Adipocyte (in vitro differentiated cells): ENCODE results near the gene MSH2.
A peak's percentile ranks its signal among the peaks of the same experiment; 100 is the strongest.
"Not testable (repeated sequence)": the region's sequence is repeated elsewhere in the genome, so short reads cannot be mapped to it uniquely, and the experiment has no call there.

Source experiments
- DNase-seq: peaks from one replicate; pipeline ENCODE4 v3.0.0-alpha.2; 2015; ENCODE audit warnings: low read depth
- H3K27me3 ChIP-seq: replicated peaks from 2 replicates; pipeline ENCODE4 v1.7.0; 2013; ENCODE audit warnings: mild to moderate bottlenecking, low read length, moderate library complexity; ENCODE audit not compliant: control insufficient read depth, insufficient read depth
- H3K36me3 ChIP-seq: 2 replicates; pipeline ENCODE4 v1.7.0; 2013; ENCODE audit warnings: low read length, mild to moderate bottlenecking, moderate library complexity; ENCODE audit not compliant: control insufficient read depth, insufficient read depth, severe bottlenecking
- H3K4me1 ChIP-seq: 2 replicates; pipeline ENCODE4 v1.7.0; 2013; ENCODE audit warnings: mild to moderate bottlenecking, low read length, moderate library complexity; ENCODE audit not compliant: control insufficient read depth, insufficient read depth
- H3K4me3 ChIP-seq: 2 replicates; pipeline ENCODE4 v1.7.0; 2013; ENCODE audit warnings: mild to moderate bottlenecking, low read length, moderate library complexity
- H3K9ac ChIP-seq: 2 replicates; pipeline ENCODE4 v1.7.0; 2013; ENCODE audit warnings: mild to moderate bottlenecking, low read length, moderate library complexity
- H3K9me3 ChIP-seq: 2 replicates; pipeline ENCODE4 v1.7.0; 2013; ENCODE audit warnings: mild to moderate bottlenecking, low read length, moderate library complexity; ENCODE audit not compliant: control insufficient read depth

MSH2 gene

GRCh38 chr2:47414682-47415458 lies 11.9 kb downstream of the MSH2 start:
- no peaks in the 10 kb centered on the region for H3K4me1 ChIP-seq
- no peak overlapping the region for H3K4me3 ChIP-seq
- no peak for DNase-seq
- no peaks in the 10 kb centered on the region for H3K9me3 ChIP-seq
- peaks cover 5% of the 10 kb centered on the region for H3K36me3 ChIP-seq
- H3K27me3 ChIP-seq: no peaks in the 10 kb centered on the region
- no peak overlapping the region for H3K9ac ChIP-seq

- Histone ChIP-seq H3K4me3 (no peak overlapping the region), H3K9me3 (no peaks in the 10 kb centered on the region), H3K36me3 (peaks cover 5% of the 10 kb centered on the region), H3K27me3 (no peaks in the 10 kb centered on the region), H3K4me1 (peaks cover 6% of the 10 kb centered on the region), H3K9ac (no peak overlapping the region)
- DNase-seq: no peak
Measured at GRCh38 chr2:47420214-47420613, 17.3 kb downstream of the MSH2 start.

GRCh38 chr2:47420683-47421082 lies 17.7 kb downstream of the MSH2 start:
- H3K4me3 ChIP-seq, H3K4me1 ChIP-seq, H3K9ac ChIP-seq, DNase-seq, H3K27me3 ChIP-seq, H3K36me3 ChIP-seq, H3K9me3 ChIP-seq: not testable (repeated sequence)

GRCh38 chr2:47422016-47422415 lies 19.1 kb downstream of the MSH2 start:
- Histone ChIP-seq H3K27me3 (no peaks in the 10 kb centered on the region), H3K4me1 (peaks cover 6% of the 10 kb centered on the region), H3K36me3 (peaks cover 4% of the 10 kb centered on the region), H3K4me3 (no peak overlapping the region), H3K9me3 (no peaks in the 10 kb centered on the region), H3K9ac (no peak overlapping the region)
- no peak for DNase-seq

- no peaks in the 10 kb centered on the region for H3K36me3 ChIP-seq
- H3K9ac ChIP-seq: no peak overlapping the region
- DNase-seq: peak; percentile 6
- peak overlapping the region; percentile 19 for H3K4me3 ChIP-seq
- H3K4me1 ChIP-seq: peaks cover 6% of the 10 kb centered on the region
- no peaks in the 10 kb centered on the region for H3K9me3 ChIP-seq
- no peaks in the 10 kb centered on the region for H3K27me3 ChIP-seq
Measured at GRCh38 chr2:47422560-47422959, 19.6 kb downstream of the MSH2 start.

GRCh38 chr2:47426786-47427185 lies 23.8 kb downstream of the MSH2 start:
- Histone ChIP-seq H3K4me3 (no peak overlapping the region), H3K9ac (no peak overlapping the region), H3K9me3 (no peaks in the 10 kb centered on the region), H3K27me3 (no peaks in the 10 kb centered on the region), H3K36me3 (no peaks in the 10 kb centered on the region), H3K4me1 (peaks cover 13% of the 10 kb centered on the region)
- DNase-seq: no peak

- Histone ChIP-seq H3K9ac (no peak overlapping the region), H3K4me3 (no peak overlapping the region), H3K27me3 (no peaks in the 10 kb centered on the region), H3K36me3 (no peaks in the 10 kb centered on the region), H3K4me1 (peaks cover 7% of the 10 kb centered on the region), H3K9me3 (no peaks in the 10 kb centered on the region)
- peak; percentile 38 for DNase-seq
Measured at GRCh38 chr2:47429795-47430194, 26.8 kb downstream of the MSH2 start.

GRCh38 chr2:47433006-47433405 lies 30.1 kb downstream of the MSH2 start:
- not testable (repeated sequence) for H3K4me3 ChIP-seq, H3K27me3 ChIP-seq, H3K36me3 ChIP-seq, H3K9ac ChIP-seq, DNase-seq, H3K9me3 ChIP-seq
- H3K4me1 ChIP-seq: peaks cover 13% of the 10 kb centered on the region

- not testable (repeated sequence) for H3K36me3 ChIP-seq, H3K27me3 ChIP-seq, DNase-seq, H3K9me3 ChIP-seq, H3K4me3 ChIP-seq, H3K9ac ChIP-seq
- H3K4me1 ChIP-seq: peaks cover 11% of the 10 kb centered on the region
Measured at GRCh38 chr2:47433445-47433844, 30.5 kb downstream of the MSH2 start.

- peaks cover 5% of the 10 kb centered on the region for H3K4me1 ChIP-seq
- DNase-seq: peak; percentile 77
- H3K36me3 ChIP-seq: no peaks in the 10 kb centered on the region
- H3K9ac ChIP-seq: no peak overlapping the region
- no peaks in the 10 kb centered on the region for H3K27me3 ChIP-seq
- H3K4me3 ChIP-seq: no peak overlapping the region
- H3K9me3 ChIP-seq: no peaks in the 10 kb centered on the region
Measured at GRCh38 chr2:47437287-47437686, 34.3 kb downstream of the MSH2 start.

- no peak for DNase-seq
- H3K9me3 ChIP-seq: no peaks in the 10 kb centered on the region
- no peak overlapping the region for H3K9ac ChIP-seq
- H3K4me3 ChIP-seq: no peak overlapping the region
- peaks cover 5% of the 10 kb centered on the region for H3K4me1 ChIP-seq
- H3K36me3 ChIP-seq: no peaks in the 10 kb centered on the region
- H3K27me3 ChIP-seq: no peaks in the 10 kb centered on the region
Measured at GRCh38 chr2:47438106-47438505, 35.1 kb downstream of the MSH2 start.

GRCh38 chr2:47438783-47439182 lies 35.8 kb downstream of the MSH2 start:
- Histone ChIP-seq H3K27me3 (no peaks in the 10 kb centered on the region), H3K4me1 (peaks cover 5% of the 10 kb centered on the region), H3K36me3 (no peaks in the 10 kb centered on the region), H3K4me3 (no peak overlapping the region), H3K9me3 (no peaks in the 10 kb centered on the region), H3K9ac (no peak overlapping the region)
- no peak for DNase-seq
